Fibroblast of the aortic adventitia (primary cell): ENCODE data around the gene SLC22A4. TPM values are rescaled to one million over a fixed set of nuclear protein-coding genes. Genes with fewer than 3 reads are reported as not detected.
A peak's percentile ranks its signal among the peaks of the same experiment; 100 is the strongest.

ENCODE experiments used
- DNase-seq: peaks from one replicate; pipeline ENCODE4 v3.0.0-alpha.2; 2010; ENCODE audit warnings: low read depth
- H3K4me3 ChIP-seq: 2 replicates; pipeline ENCODE4 v1.5.1; 2011; ENCODE audit warnings: low read depth, mild to moderate bottlenecking, control low read depth, low read length, moderate library complexity
- total RNA-seq: library from RNA; depleted of rRNA; stranded (reverse); fragments of >200 nt; gene quantifications from 2 replicates; pipeline ENCODE4 v1.2.3, GENCODE V29; 2012; ENCODE audit warnings: low replicate concordance
- TF ChIP-seq, protein P1 (sequence below): IDR thresholded peaks from 2 replicates; pipeline ENCODE4 v1.5.1; 2011; ENCODE audit warnings: mild to moderate bottlenecking, low read length, control low read depth, inconsistent platforms; ENCODE audit not compliant: insufficient read depth

The SLC22A4 gene
- total RNA-seq, 1 donor, result 5.7 TPM

GRCh38 chr5:132277256-132277655 lies 16.9 kb upstream of the SLC22A4 start:
- TF ChIP-seq, protein P1, sequence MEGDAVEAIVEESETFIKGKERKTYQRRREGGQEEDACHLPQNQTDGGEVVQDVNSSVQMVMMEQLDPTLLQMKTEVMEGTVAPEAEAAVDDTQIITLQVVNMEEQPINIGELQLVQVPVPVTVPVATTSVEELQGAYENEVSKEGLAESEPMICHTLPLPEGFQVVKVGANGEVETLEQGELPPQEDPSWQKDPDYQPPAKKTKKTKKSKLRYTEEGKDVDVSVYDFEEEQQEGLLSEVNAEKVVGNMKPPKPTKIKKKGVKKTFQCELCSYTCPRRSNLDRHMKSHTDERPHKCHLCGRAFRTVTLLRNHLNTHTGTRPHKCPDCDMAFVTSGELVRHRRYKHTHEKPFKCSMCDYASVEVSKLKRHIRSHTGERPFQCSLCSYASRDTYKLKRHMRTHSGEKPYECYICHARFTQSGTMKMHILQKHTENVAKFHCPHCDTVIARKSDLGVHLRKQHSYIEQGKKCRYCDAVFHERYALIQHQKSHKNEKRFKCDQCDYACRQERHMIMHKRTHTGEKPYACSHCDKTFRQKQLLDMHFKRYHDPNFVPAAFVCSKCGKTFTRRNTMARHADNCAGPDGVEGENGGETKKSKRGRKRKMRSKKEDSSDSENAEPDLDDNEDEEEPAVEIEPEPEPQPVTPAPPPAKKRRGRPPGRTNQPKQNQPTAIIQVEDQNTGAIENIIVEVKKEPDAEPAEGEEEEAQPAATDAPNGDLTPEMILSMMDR, result no peak
- no peak overlapping the region for H3K4me3 ChIP-seq
- DNase-seq, result no peak

DNA sequence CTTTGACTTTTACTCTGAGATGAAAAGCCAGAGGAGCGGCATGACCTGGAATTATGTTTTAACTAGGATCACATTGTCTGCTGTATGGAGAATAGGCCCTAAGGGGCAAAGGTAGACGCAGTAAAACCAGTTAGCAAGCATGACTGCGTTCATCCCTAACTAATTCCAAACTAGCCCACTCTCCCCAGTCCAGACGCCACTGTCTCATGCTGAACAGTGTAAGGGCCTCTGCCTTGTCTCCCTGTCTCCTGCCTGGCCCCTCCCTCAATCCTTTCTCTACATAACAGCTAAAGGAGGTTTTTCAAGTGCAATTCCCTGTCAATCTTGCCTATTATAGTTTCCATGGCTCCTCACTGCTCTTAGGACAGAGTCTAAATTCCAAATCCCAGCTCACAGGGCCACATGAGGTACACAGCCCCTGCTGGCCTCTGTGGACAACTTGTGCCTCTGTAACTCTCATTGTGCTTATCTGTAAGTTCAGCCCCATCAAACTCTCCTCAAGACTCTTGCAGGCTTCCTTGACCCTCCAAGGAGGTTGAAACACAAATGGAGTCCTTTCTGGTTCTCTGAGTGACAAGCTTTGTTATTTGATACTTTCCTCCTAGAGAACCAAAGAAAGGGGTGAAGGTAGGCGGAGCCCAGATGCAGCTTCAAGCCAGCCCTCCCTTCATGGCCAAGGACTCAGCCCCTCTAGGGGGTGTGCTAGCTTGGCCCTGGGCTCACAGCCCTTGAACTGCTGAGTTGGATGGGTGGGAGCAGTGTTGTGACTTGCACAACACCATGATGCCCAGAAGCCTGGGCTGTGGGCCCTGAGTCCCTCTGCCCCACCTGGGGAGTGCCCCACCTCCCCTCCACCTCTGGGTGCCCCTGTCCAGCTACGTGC lies 16.0 kb upstream of the SLC22A4 start:
- DNase-seq, result no peak
- TF ChIP-seq, protein P1, result no peak
- H3K4me3 ChIP-seq, result no peak overlapping the region

GRCh38 chr5:132279801-132280200 lies 14.4 kb upstream of the SLC22A4 start:
- TF ChIP-seq, protein P1, result no peak
- DNase-seq, result no peak
- no peak overlapping the region for H3K4me3 ChIP-seq

DNA sequence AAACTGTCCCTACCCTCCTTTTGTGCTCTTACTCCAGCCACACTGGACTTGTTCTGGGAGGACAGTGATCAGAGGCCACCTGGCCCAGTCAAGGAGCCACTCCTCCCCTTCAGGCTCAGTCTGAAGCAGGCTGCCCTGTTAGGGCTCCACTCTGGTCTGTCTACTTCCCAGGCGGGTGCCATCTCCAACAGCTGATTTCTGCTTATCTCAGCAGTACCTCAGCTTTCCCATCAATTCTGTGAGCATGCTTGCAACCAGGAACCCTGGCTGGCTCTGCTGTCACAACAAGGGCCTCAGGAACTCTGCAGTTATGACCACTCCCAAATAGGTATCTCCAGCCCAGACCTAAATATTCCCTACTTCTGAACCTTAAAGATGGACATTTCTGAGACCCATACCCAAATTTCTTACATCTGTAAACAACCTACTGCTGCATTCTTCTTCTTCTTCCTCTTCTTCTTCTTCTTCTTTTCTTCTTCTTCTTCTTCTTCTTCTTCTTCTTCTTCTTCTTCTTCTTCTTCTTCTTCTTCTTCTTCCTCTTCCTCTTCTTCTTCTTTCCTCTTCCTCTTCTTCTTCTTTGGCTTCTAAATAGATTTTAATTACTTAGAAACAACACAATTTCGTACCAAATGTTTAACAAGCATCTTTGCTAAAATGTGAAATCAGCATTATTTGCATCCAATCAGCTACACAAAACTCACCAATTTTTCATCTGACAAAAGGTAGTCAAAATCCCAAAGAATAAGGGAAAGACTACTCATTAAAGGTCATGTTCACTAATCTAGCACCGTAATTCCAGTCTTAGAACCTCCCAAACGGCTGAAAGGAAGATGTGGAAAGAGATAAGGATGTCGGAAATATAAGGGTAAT lies 13.6 kb upstream of the SLC22A4 start:
- no peak for DNase-seq
- no peak overlapping the region for H3K4me3 ChIP-seq
- TF ChIP-seq, protein P1, result no peak

DNA sequence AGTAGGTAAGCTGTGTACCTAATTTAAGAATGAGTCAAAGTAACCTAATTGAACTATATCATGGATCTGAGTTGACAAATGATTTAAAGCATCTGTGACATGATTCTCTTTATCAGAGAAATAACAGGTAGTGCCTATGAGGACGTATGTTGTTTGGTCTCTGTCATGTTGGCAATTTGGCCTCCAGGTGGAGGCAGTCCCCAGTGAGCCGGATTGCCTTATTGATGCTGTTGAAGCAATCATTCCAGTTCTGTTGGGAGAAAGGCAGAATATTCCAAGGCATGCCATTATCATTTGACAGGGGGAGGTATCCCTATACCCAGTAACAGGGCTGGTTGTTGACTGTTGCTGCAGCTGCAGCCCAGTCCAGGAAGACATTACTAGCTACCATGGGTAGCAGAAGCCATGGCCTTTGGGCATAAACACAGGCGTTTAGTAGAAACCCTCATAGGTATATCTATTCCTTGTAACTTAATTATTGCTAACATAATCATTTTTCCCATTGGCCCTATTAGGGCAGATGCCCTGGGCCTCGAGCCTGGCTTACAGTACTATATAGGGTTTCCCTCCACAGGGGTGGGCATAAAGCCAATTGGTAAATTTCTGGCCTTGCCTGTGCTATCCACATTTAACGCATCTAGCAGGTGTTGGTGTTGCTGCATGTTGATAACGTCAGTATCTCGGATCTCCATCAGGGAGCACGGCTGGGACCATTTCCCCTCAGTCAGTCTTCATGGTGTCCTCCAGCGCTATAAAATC lies 12.2 kb upstream of the SLC22A4 start:
- DNase-seq, result no peak
- TF ChIP-seq, protein P1, result no peak
- H3K4me3 ChIP-seq, result no peak overlapping the region

- H3K4me3 ChIP-seq, result no peak overlapping the region
- peak; percentile 59 for DNase-seq
- TF ChIP-seq, protein P1, result peak; percentile 58
These were observed 10.7 kb upstream of the SLC22A4 start for GRCh38 chr5:132283423-132284043.
